ENCODE data around the gene SEZ6L2.

GRCh38 chr16:29940656-29941055 is 41.3 kb upstream of the SEZ6L2 start:
- TF ChIP-seq CTCF (IDR thresholded peaks at IDR 0.05 in 4 of 5, conservative IDR thresholded peaks at IDR 0.05 in 1 of 5) (no peak), POLR2A (IDR thresholded peaks at IDR 0.05) (no peak)

Measured in gastrocnemius medialis (tissue), 4 donors.